Ishikawa (cell line): ENCODE measurements around the gene INPPL1.

Source experiments
- EGR1 ChIP-seq: IDR thresholded peaks from 2 replicates; pipeline ENCODE4 v1.6.1; 2012
- EP300 ChIP-seq: IDR thresholded peaks from 2 replicates; pipeline ENCODE4 v1.6.1; 2012; ENCODE audit warnings: borderline replicate concordance
- MAX ChIP-seq: IDR thresholded peaks from 2 replicates; pipeline ENCODE4 v1.6.1; 2012
- RAD21 ChIP-seq: IDR thresholded peaks from 2 replicates; pipeline ENCODE4 v1.6.1; 2012; ENCODE audit warnings: low read depth
- TAF1 ChIP-seq: IDR thresholded peaks from 2 replicates; pipeline ENCODE4 v1.6.1; 2012; ENCODE audit warnings: low read depth, mild to moderate bottlenecking
- TCF12 ChIP-seq: IDR thresholded peaks from 2 replicates; pipeline ENCODE4 v1.6.1; 2012; ENCODE audit warnings: low read depth
- USF1 ChIP-seq: IDR thresholded peaks from 2 replicates; pipeline ENCODE4 v1.6.1; 2012
- YY1 ChIP-seq: IDR thresholded peaks from 2 replicates; pipeline ENCODE4 v1.6.1; 2012; ENCODE audit warnings: low read depth

GRCh38 chr11:72283947-72284346 is 59.4 kb downstream of the INPPL1 start:
- no peak for TF ChIP-seq EGR1
- no peak for TF ChIP-seq RAD21
- no peak for TF ChIP-seq TCF12
- TF ChIP-seq TAF1, result no peak
- no peak for TF ChIP-seq YY1
- TF ChIP-seq EP300, result no peak
- TF ChIP-seq USF1, result no peak
- no peak for TF ChIP-seq MAX
